GM23338 (cell line): ENCODE data around the gene ANKRD66. TPM values are rescaled to one million over a fixed set of nuclear protein-coding genes. Genes with fewer than 3 reads are reported as not detected.

ENCODE experiments used
- ATAC-seq: fragments of 200-7000 bp; cut with Tn5 transposase; 3 replicates; pipeline ENCODE4 v1.9.1; 2020
- DNase-seq: peaks from one replicate; pipeline ENCODE4 v3.0.0-alpha.2; 2015; ENCODE audit warnings: low spot score
- H2AFZ ChIP-seq: fragments of 200-600 bp; sonication (generic); 2 replicates; pipeline ENCODE4 v1.8.0; 2016; ENCODE audit warnings: antibody characterized with exemption, mild to moderate bottlenecking, moderate library complexity
- H3F3A ChIP-seq: fragments of 200-600 bp; sonication (generic); replicated peaks from 2 replicates; pipeline ENCODE4 v1.8.0; 2017; ENCODE audit warnings: antibody characterized with exemption, mixed run types, low read depth
- H3K27ac ChIP-seq: fragments of 200-600 bp; sonication (generic); 2 replicates; pipeline ENCODE4 v1.6.1; 2016; ENCODE audit warnings: low read depth
- H3K27me3 ChIP-seq: fragments of 200-600 bp; sonication (generic); 2 replicates; pipeline ENCODE4 v1.8.0; 2016; ENCODE audit warnings: mild to moderate bottlenecking, mixed run types, moderate library complexity; ENCODE audit not compliant: insufficient read depth
- H3K36me3 ChIP-seq: fragments of 200-600 bp; sonication (generic); 2 replicates; pipeline ENCODE4 v1.8.0; 2016; ENCODE audit warnings: mild to moderate bottlenecking; ENCODE audit not compliant: insufficient read depth
- H3K4me1 ChIP-seq: fragments of 200-600 bp; sonication (generic); 2 replicates; pipeline ENCODE4 v1.8.0; 2016; ENCODE audit warnings: mild to moderate bottlenecking, moderate library complexity; ENCODE audit not compliant: insufficient read depth
- H3K4me2 ChIP-seq: fragments of 200-600 bp; sonication (generic); 2 replicates; pipeline ENCODE4 v1.7.1; 2017; ENCODE audit warnings: mixed run types
- H3K4me3 ChIP-seq: fragments of 200-600 bp; sonication (generic); 2 replicates; pipeline ENCODE4 v1.6.1; 2016; ENCODE audit warnings: mixed run types
- H3K79me2 ChIP-seq: fragments of 200-600 bp; sonication (generic); replicated peaks from 2 replicates; pipeline ENCODE4 v1.8.0; 2017; ENCODE audit warnings: mild to moderate bottlenecking; ENCODE audit not compliant: insufficient read depth
- H3K9me2 ChIP-seq: fragments of 200-600 bp; sonication (generic); 2 replicates; pipeline ENCODE4 v1.8.0; 2017; ENCODE audit not compliant: insufficient read depth
- H4K20me1 ChIP-seq: fragments of 200-600 bp; sonication (generic); replicated peaks from 2 replicates; pipeline ENCODE4 v1.8.0; 2017; ENCODE audit warnings: mild to moderate bottlenecking; ENCODE audit not compliant: insufficient read depth
- H3K27ac Mint-ChIP-seq: 2 replicates; pipeline ENCODE4 v1.8.0; 2020; ENCODE audit warnings: inconsistent platforms, mild to moderate bottlenecking, moderate library complexity, mixed read lengths
- H3K27me3 Mint-ChIP-seq: 3 replicates; pipeline ENCODE4 v1.8.0; 2022; ENCODE audit warnings: low read depth, mild to moderate bottlenecking, moderate library complexity, mixed read lengths, inconsistent platforms; ENCODE audit not compliant: insufficient read depth, poor library complexity
- H3K36me3 Mint-ChIP-seq: 3 replicates; pipeline ENCODE4 v1.8.0; 2021; ENCODE audit warnings: low read depth, mild to moderate bottlenecking, inconsistent platforms, moderate library complexity, mixed read lengths
- H3K4me1 Mint-ChIP-seq: 3 replicates; pipeline ENCODE4 v1.8.0; 2020; ENCODE audit warnings: mild to moderate bottlenecking, inconsistent platforms, mixed read lengths
- H3K4me3 Mint-ChIP-seq: 3 replicates; pipeline ENCODE4 v1.8.0; 2021; ENCODE audit warnings: moderate library complexity, mild to moderate bottlenecking, inconsistent platforms, mixed read lengths
- H3K9me3 Mint-ChIP-seq: 3 replicates; pipeline ENCODE4 v1.8.0; 2020; ENCODE audit warnings: moderate library complexity, mild to moderate bottlenecking, inconsistent platforms, mixed read lengths
- CREB1 ChIP-seq: fragments of 250-450 bp; sonication (Bioruptor Pico); IDR thresholded peaks from 2 replicates; pipeline ENCODE4 v1.5.0; 2020; ENCODE audit warnings: low read depth, mild to moderate bottlenecking, moderate library complexity
- EZH2 ChIP-seq: fragments of 200-600 bp; sonication (generic); IDR thresholded peaks from one replicate; pipeline ENCODE4 v1.8.0; 2017; ENCODE audit warnings: antibody characterized with exemption, mild to moderate bottlenecking, low read depth; ENCODE audit not compliant: unreplicated experiment
- JUNB ChIP-seq: IDR thresholded peaks from one replicate; pipeline ENCODE4 v1.6.1; 2016; ENCODE audit warnings: antibody characterized with exemption; ENCODE audit not compliant: unreplicated experiment
- STAT1 ChIP-seq: IDR thresholded peaks from one replicate; pipeline ENCODE4 v1.6.1; 2016; ENCODE audit warnings: antibody characterized with exemption; ENCODE audit not compliant: unreplicated experiment
- ZNF114 ChIP-seq: fragments of 250-450 bp; sonication (Bioruptor Pico); IDR thresholded peaks from 2 replicates; pipeline ENCODE4 v1.5.0; 2020; ENCODE audit warnings: mild to moderate bottlenecking, moderate library complexity
- ZNF331 ChIP-seq: fragments of 250-450 bp; sonication (Bioruptor Pico); IDR thresholded peaks from 2 replicates; pipeline ENCODE4 v1.5.0; 2020; ENCODE audit warnings: low read depth, mild to moderate bottlenecking, moderate library complexity
- polyA plus RNA-seq: library from polyadenylated mRNA; unstranded; fragments of >200 nt; fragmentation: Nextera tagmentation; extraction: Ambion mirVana; gene quantifications from 2 replicates; pipeline ENCODE4 v1.2.1, GENCODE V29; 2016
- total RNA-seq: library from RNA; depleted of rRNA; stranded (reverse); fragments of >200 nt; shearing (Covaris generic); gene quantifications from 2 replicates; pipeline ENCODE4 v1.2.3, GENCODE V29; 2014
- TF ChIP-seq, protein P1 (sequence below): IDR thresholded peaks from 2 replicates; pipeline ENCODE4 v1.6.1; 2016; ENCODE audit warnings: antibody characterized with exemption
- TF ChIP-seq, protein P2 (sequence below), 2 experiments: fragments of 200-600 bp in 1 of 2; sonication (generic) in 1 of 2; conservative IDR thresholded peaks; 2 replicates each; pipeline versions ENCODE4 v1.5.1 to v1.6.1; 2016 to 2017; ENCODE audit warnings: antibody characterized with exemption in 2 of 2, low read depth in 2 of 2, mild to moderate bottlenecking in 2 of 2, moderate library complexity in 1 of 2
- TF ChIP-seq, protein P3 (sequence below): IDR thresholded peaks from one replicate; pipeline ENCODE4 v1.6.1; 2018; ENCODE audit warnings: antibody characterized with exemption; ENCODE audit not compliant: unreplicated experiment

The ANKRD66 gene
- total and polyA plus RNA-seq, 2 experiments from 2014 or later, result not detected

DNA sequence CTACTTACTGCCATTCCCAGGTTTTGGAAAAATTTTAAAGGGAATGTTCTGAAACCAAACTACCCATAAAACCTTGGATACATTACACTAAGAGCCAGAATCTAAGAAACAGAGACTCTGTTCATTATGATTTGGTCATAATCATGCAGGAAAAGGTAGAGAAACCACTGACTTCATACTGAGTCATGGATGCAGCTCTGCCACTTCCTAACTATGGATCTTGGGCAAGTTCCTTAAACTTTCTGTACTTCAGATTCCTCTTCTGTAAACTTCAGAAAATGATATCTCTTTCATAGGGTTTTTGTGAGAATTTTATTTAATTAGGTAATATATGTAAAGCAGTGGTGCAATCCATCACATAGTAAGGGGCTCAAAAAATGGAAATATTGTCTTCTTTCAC is 31.6 kb upstream of the ANKRD66 start:
- no peaks in the 10 kb centered on the region for H3K4me1 ChIP-seq
- DNase-seq, result no peak
- H3K27me3 Mint-ChIP-seq, result no peaks in the 10 kb centered on the region
- H3K27ac ChIP-seq, result no peak overlapping the region
- H4K20me1 ChIP-seq, result no peaks in the 10 kb centered on the region
- ATAC-seq, result no peak
- H3F3A ChIP-seq, result no peaks in the 10 kb centered on the region
- H3K36me3 Mint-ChIP-seq, result no peaks in the 10 kb centered on the region
- H3K4me3 ChIP-seq, result no peak overlapping the region
- no peaks in the 10 kb centered on the region for H3K9me2 ChIP-seq
- no peak overlapping the region for H3K4me3 Mint-ChIP-seq
- no peaks in the 10 kb centered on the region for H3K79me2 ChIP-seq
- no peak for TF ChIP-seq ZNF331 (CRISPR knock-in tag)
- no peaks in the 10 kb centered on the region for H3K27me3 ChIP-seq
- H3K4me1 Mint-ChIP-seq, result no peaks in the 10 kb centered on the region
- no peak overlapping the region for H2AFZ ChIP-seq
- no peak overlapping the region for H3K27ac Mint-ChIP-seq
- no peaks in the 10 kb centered on the region for H3K9me3 Mint-ChIP-seq
- no peaks in the 10 kb centered on the region for H3K36me3 ChIP-seq
- no peak overlapping the region for H3K4me2 ChIP-seq

DNA sequence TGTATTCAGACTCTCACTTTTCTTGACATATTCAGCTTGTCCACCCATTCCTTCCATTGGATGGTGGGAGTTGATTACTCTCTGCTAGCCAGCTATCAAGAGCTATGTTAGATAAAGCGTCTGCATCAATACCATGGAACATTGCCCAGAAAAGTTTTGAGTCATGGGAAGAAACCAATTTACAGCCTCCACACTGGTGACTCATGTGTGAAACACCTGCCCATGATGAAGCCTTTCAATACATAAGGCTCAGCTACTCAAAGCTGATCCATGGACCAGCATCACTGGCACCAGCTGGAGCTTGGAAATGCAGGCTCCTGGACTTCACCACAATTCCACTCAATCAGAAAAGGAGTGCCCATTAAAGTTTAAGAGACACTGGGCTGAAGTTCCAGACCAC is 27.6 kb upstream of the ANKRD66 start:
- no peaks in the 10 kb centered on the region for H3K9me3 Mint-ChIP-seq

DNA sequence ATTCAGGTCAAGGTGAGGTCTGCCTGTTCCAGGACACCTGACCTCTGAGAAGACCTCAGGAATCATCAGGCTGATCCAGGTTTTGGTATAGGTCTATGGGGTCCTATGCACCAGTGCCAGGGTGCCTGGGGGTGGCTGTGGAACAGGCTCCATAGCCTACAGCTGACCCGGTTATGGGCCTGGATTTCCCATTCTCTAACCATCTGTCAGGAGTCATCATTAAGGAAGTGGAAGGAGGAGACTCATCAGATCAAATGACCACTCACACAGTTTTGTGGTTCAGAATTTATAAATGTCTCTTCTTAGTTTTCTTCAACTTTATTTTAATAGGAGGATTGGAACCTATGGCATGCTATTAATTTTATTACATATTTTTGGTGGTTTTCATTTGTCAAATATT is 26.3 kb upstream of the ANKRD66 start:
- Mint-ChIP-seq H3K36me3 (no peaks in the 10 kb centered on the region), H3K4me3 (no peak overlapping the region), H3K4me1 (no peaks in the 10 kb centered on the region), H3K27me3 (no peaks in the 10 kb centered on the region), H3K27ac (no peak overlapping the region), H3K9me3 (no peaks in the 10 kb centered on the region)
- ATAC-seq, result no peak
- peaks cover 8% of the 10 kb centered on the region for H3K9me2 ChIP-seq
- H3K27ac ChIP-seq, result no peak overlapping the region
- H2AFZ ChIP-seq, result no peak overlapping the region
- H3K27me3 ChIP-seq, result no peaks in the 10 kb centered on the region
- H3K4me3 ChIP-seq, result no peak overlapping the region
- H3K79me2 ChIP-seq, result no peaks in the 10 kb centered on the region
- no peak for DNase-seq
- no peak overlapping the region for H3K4me2 ChIP-seq
- H3K36me3 ChIP-seq, result no peaks in the 10 kb centered on the region
- no peaks in the 10 kb centered on the region for H3F3A ChIP-seq
- H4K20me1 ChIP-seq, result no peaks in the 10 kb centered on the region
- H3K4me1 ChIP-seq, result no peaks in the 10 kb centered on the region
- TF ChIP-seq, protein P1, sequence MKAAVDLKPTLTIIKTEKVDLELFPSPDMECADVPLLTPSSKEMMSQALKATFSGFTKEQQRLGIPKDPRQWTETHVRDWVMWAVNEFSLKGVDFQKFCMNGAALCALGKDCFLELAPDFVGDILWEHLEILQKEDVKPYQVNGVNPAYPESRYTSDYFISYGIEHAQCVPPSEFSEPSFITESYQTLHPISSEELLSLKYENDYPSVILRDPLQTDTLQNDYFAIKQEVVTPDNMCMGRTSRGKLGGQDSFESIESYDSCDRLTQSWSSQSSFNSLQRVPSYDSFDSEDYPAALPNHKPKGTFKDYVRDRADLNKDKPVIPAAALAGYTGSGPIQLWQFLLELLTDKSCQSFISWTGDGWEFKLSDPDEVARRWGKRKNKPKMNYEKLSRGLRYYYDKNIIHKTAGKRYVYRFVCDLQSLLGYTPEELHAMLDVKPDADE, result no peak
- TF ChIP-seq ZNF114 (CRISPR knock-in tag) (no peak), EZH2 (no peak), JUNB (no peak)
- TF ChIP-seq, protein P2, sequence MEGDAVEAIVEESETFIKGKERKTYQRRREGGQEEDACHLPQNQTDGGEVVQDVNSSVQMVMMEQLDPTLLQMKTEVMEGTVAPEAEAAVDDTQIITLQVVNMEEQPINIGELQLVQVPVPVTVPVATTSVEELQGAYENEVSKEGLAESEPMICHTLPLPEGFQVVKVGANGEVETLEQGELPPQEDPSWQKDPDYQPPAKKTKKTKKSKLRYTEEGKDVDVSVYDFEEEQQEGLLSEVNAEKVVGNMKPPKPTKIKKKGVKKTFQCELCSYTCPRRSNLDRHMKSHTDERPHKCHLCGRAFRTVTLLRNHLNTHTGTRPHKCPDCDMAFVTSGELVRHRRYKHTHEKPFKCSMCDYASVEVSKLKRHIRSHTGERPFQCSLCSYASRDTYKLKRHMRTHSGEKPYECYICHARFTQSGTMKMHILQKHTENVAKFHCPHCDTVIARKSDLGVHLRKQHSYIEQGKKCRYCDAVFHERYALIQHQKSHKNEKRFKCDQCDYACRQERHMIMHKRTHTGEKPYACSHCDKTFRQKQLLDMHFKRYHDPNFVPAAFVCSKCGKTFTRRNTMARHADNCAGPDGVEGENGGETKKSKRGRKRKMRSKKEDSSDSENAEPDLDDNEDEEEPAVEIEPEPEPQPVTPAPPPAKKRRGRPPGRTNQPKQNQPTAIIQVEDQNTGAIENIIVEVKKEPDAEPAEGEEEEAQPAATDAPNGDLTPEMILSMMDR (conservative IDR thresholded peaks at IDR 0.05; ENCODE audit: low read depth in 2 of 2), result no peak
- TF ChIP-seq, protein P3, sequence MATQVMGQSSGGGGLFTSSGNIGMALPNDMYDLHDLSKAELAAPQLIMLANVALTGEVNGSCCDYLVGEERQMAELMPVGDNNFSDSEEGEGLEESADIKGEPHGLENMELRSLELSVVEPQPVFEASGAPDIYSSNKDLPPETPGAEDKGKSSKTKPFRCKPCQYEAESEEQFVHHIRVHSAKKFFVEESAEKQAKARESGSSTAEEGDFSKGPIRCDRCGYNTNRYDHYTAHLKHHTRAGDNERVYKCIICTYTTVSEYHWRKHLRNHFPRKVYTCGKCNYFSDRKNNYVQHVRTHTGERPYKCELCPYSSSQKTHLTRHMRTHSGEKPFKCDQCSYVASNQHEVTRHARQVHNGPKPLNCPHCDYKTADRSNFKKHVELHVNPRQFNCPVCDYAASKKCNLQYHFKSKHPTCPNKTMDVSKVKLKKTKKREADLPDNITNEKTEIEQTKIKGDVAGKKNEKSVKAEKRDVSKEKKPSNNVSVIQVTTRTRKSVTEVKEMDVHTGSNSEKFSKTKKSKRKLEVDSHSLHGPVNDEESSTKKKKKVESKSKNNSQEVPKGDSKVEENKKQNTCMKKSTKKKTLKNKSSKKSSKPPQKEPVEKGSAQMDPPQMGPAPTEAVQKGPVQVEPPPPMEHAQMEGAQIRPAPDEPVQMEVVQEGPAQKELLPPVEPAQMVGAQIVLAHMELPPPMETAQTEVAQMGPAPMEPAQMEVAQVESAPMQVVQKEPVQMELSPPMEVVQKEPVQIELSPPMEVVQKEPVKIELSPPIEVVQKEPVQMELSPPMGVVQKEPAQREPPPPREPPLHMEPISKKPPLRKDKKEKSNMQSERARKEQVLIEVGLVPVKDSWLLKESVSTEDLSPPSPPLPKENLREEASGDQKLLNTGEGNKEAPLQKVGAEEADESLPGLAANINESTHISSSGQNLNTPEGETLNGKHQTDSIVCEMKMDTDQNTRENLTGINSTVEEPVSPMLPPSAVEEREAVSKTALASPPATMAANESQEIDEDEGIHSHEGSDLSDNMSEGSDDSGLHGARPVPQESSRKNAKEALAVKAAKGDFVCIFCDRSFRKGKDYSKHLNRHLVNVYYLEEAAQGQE, result no peak

More for the DNA sequence above, 27.6 kb upstream of the ANKRD66 start:
- DNase-seq (no peak), ATAC-seq (no peak)
- Histone ChIP-seq H3K4me1 (no peaks in the 10 kb centered on the region), H3K9me2 (peaks cover 8% of the 10 kb centered on the region), H3F3A (no peaks in the 10 kb centered on the region), H3K79me2 (no peaks in the 10 kb centered on the region), H2AFZ (no peak overlapping the region), H3K27ac (no peak overlapping the region), H3K27me3 (no peaks in the 10 kb centered on the region), H3K4me2 (no peak overlapping the region), H3K36me3 (no peaks in the 10 kb centered on the region), H4K20me1 (no peaks in the 10 kb centered on the region), H3K4me3 (no peak overlapping the region)
- Mint-ChIP-seq H3K36me3 (no peaks in the 10 kb centered on the region), H3K4me1 (no peaks in the 10 kb centered on the region), H3K27ac (no peak overlapping the region), H3K4me3 (no peak overlapping the region), H3K27me3 (no peaks in the 10 kb centered on the region)
- TF ChIP-seq JUNB (no peak), EZH2 (no peak), ZNF331 (CRISPR knock-in tag) (no peak), CREB1 (no peak), STAT1 (no peak)
- TF ChIP-seq, protein P1, result no peak
